ENCODE data around the gene BLNK. TPM values are rescaled to one million over a fixed set of nuclear protein-coding genes. Genes with fewer than 3 reads are reported as not detected.

Gene BLNK
- total and polyA plus RNA-seq, 9 of the 15 experiments (the other 6 are each of a cell fraction or from before 2014, with no cell fraction given), result not detected

GRCh38 chr10:96311180-96311715, 39.9 kb upstream of the BLNK start:
- no peak for DNase-seq (ENCODE audit: extremely low read depth in 1 of 4, low spot score in 3 of 4)
- H3K4me1 ChIP-seq (replicated peaks in 1 of 2; ENCODE audit: control insufficient read depth in 2 of 2, insufficient read depth in 2 of 2, low read length in 2 of 2), result no peaks in the 10 kb centered on the region
- H3K36me3 ChIP-seq (ENCODE audit: control insufficient read depth, insufficient read depth, low read length), result no peaks in the 10 kb centered on the region
- H2AFZ ChIP-seq (ENCODE audit: low read depth, low read length), result no peak overlapping the region
- intact Hi-C loops (cut with micrococcal nuclease) (no loop called here), in situ Hi-C loops (cut with MboI) (no loop called here)
- no TSS peak for BruUV-seq (replicated peaks)
- H3K4me3 ChIP-seq, result no peak overlapping the region
- ChIA-PET POLR2A (no interaction called here), CTCF (ENCODE audit: low intra/inter-chr PET ratio) (no interaction called here)
- H3K9me3 ChIP-seq (replicated peaks; ENCODE audit: control insufficient read depth, insufficient read depth, low read depth, low read length), result no peaks in the 10 kb centered on the region
- no peak overlapping the region for H3K9ac ChIP-seq (ENCODE audit: insufficient read depth in 1 of 2, low read depth in 2 of 2, low read length in 2 of 2)
- peaks cover 0 to 5% of the 10 kb centered on the region in 2 experiments; a peak in 3 of 5 replicates for H3K27me3 ChIP-seq (ENCODE audit: control insufficient read depth in 2 of 2, insufficient read depth in 2 of 2, low read length in 2 of 2)
- H3K27ac ChIP-seq (ENCODE audit: extremely low read depth, low read depth, low read length), result no peak overlapping the region
- H3K9me1 ChIP-seq (ENCODE audit: control insufficient read depth, insufficient read depth, low read length), result no peaks in the 10 kb centered on the region
- no peak overlapping the region for H3K4me2 ChIP-seq (ENCODE audit: insufficient read depth, low read length)
- TF ChIP-seq POLR3G (IDR thresholded peaks at IDR 0.05; ENCODE audit: extremely low read depth, insufficient read length, insufficient replicate concordance), result no peak
- TF ChIP-seq ZNF239 (CRISPR knock-in tag; IDR thresholded peaks at IDR 0.05), result no peak
- no peak for TF ChIP-seq FOXK2 (conservative IDR thresholded peaks at IDR 0.05 in 1 of 2, IDR thresholded peaks at IDR 0.05 in 1 of 2; ENCODE audit: low read depth in 2 of 2)
- TF ChIP-seq TCF7L2 (IDR thresholded peaks at IDR 0.05; ENCODE audit: low read depth, low read length), result no peak
- TF ChIP-seq FOXO4 (CRISPR knock-in tag; IDR thresholded peaks at IDR 0.05), result no peak
- no peak for TF ChIP-seq ZFP36 (IDR thresholded peaks at IDR 0.05; ENCODE audit: low read depth, low read length, partially characterized antibody)
- no peak for TF ChIP-seq CBFA2T3 (IDR thresholded peaks at IDR 0.05)
- no peaks in the 10 kb centered on the region for H4K20me1 ChIP-seq (replicated peaks; ENCODE audit: control insufficient read depth, insufficient read depth, low read length)
- 0% methylated on average over 3 of the region's 3 CpGs for WGBS (ENCODE audit: insufficient coverage, low coverage, missing lambda C conversion rate)
- no peak for FAIRE-seq
- no peaks in the 10 kb centered on the region for H3K79me2 ChIP-seq (ENCODE audit: control insufficient read depth, insufficient read depth, low read length)
- no peak for ATAC-seq

Data from K562 (cell line).